HL-60 (cell line): Measurements from ENCODE around the gene PPP2R3A.

ENCODE experiments used
- CTCF ChIP-seq: IDR thresholded peaks from one replicate; pipeline ENCODE4 v1.5.1; 2011; ENCODE audit warnings: low read length, control low read depth, inconsistent platforms; ENCODE audit not compliant: insufficient read depth
- GABPA ChIP-seq: IDR thresholded peaks from 2 replicates; pipeline ENCODE4 v1.6.1; 2012; ENCODE audit warnings: low read depth
- POLR2AphosphoS5 ChIP-seq: IDR thresholded peaks from 2 replicates; pipeline ENCODE4 v1.6.1; 2012; ENCODE audit warnings: low read depth
- SPI1 ChIP-seq: IDR thresholded peaks from 2 replicates; pipeline ENCODE4 v1.6.1; 2012; ENCODE audit warnings: low read depth, mild to moderate bottlenecking, borderline replicate concordance
- TF ChIP-seq, protein P1 (sequence below): IDR thresholded peaks from 2 replicates; pipeline ENCODE4 v1.6.1; 2012; ENCODE audit warnings: low read depth; ENCODE audit not compliant: insufficient replicate concordance

- TF ChIP-seq CTCF (no peak), SPI1 (no peak), POLR2AphosphoS5 (no peak), GABPA (no peak)
- TF ChIP-seq, protein P1, sequence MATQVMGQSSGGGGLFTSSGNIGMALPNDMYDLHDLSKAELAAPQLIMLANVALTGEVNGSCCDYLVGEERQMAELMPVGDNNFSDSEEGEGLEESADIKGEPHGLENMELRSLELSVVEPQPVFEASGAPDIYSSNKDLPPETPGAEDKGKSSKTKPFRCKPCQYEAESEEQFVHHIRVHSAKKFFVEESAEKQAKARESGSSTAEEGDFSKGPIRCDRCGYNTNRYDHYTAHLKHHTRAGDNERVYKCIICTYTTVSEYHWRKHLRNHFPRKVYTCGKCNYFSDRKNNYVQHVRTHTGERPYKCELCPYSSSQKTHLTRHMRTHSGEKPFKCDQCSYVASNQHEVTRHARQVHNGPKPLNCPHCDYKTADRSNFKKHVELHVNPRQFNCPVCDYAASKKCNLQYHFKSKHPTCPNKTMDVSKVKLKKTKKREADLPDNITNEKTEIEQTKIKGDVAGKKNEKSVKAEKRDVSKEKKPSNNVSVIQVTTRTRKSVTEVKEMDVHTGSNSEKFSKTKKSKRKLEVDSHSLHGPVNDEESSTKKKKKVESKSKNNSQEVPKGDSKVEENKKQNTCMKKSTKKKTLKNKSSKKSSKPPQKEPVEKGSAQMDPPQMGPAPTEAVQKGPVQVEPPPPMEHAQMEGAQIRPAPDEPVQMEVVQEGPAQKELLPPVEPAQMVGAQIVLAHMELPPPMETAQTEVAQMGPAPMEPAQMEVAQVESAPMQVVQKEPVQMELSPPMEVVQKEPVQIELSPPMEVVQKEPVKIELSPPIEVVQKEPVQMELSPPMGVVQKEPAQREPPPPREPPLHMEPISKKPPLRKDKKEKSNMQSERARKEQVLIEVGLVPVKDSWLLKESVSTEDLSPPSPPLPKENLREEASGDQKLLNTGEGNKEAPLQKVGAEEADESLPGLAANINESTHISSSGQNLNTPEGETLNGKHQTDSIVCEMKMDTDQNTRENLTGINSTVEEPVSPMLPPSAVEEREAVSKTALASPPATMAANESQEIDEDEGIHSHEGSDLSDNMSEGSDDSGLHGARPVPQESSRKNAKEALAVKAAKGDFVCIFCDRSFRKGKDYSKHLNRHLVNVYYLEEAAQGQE, result no peak
These were observed 20.7 kb upstream of the PPP2R3A start for GRCh38 chr3:135944831-135945230.
